Dedifferentiated amniotic fluid mesenchymal stem cell (primary cell): ENCODE measurements around the gene IGFL4.

Experiments
- DNase-seq: peaks from one replicate; pipeline ENCODE4 v3.0.0-alpha.2; 2016; ENCODE audit errors: extremely low spot score

Gene IGFL4

DNA sequence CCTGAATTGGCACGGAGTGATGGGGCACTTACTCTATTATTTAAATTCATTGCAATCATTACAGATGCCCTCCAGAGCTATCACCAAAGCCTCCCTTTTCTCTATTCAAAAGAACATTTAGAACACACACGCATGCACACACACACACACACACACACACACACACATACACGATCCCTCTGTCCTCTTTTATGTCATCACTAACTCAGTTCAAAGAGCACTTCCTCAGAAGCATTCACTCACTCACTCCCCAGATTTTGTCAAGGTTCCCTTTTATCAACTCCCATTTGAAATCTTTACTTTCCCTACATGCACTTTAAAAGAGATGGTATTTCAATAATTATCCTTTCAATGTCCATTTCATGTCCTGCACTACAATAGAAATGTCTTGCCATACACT is 22.4 kb upstream of the IGFL4 start:
- DNase-seq, result no peak

DNA sequence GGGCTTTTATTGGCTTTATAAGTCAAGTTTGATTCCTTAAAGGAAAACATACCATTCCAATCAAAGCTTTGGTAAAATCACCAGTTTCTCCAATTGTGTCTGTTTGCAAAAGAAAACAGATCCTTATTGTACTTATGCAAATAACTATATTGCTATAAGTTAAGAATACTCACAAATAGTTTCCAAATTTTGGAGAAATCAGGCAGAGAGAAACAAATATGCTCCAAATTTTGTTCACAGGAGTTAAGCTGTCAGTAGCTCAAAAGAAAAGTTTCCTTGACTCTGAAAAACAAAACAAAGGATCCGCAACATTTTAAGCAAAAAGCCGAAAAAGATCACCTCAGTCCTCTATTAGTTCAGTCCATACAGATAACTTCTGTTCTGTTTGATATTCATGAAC is 19.2 kb upstream of the IGFL4 start:
- DNase-seq, result no peak

DNA sequence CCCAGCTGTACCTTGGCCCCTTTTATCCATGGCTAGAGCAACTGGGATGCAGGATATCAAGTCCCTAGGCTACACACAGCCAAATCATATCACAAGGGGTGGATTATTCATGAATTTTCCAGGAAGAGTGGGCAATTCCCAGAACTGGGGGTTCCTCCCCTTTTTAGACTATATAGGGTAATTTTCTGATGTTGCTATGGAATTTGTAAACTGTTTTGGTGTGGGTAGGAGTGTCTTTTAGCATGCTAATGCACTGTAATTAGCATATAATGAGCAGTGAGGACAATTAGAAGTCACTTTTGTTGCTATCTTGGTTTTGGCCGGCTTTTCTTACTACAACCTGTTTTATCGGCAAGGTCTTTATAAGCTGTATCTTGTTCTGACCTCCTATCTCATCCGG is 18.0 kb upstream of the IGFL4 start:
- DNase-seq, result no peak

DNA sequence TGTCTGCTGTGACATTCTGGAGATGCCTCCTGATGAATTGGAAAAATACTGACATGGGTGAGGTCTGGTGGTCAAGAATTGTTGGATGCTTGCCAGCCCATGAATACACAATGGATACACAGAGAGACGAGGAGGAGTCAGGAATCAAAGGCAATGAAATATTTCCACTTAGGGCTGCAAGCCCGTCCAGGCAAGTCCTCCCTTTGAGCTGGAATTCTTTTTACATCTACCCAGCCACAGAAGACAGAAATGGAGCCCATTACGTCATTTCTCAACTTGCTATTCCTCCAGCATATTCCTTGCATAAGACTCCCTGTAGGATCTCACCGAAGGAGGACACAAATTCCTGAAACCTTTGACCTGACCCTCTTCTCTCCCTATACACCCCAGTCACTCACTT is 15.7 kb upstream of the IGFL4 start:
- DNase-seq, result no peak

DNA sequence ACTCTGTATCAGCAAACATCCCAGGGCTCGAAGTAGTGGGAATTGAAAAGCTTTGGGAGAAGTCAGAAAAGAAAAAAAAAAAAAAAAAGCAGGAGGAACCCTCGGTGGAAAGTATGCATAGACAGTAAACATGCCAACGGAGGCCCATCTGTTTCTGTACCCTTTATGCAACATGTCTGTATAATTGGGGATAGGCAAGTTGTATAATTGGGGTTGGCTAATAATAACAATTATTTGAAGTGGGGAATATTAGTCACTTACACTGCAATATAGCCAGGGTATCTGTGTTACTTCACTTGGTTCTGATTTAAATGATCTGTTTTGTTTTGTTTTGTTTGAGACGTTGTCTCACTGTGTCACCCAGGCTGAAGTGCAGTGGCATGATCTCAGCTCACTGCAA is 12.1 kb upstream of the IGFL4 start:
- DNase-seq, result no peak

DNA sequence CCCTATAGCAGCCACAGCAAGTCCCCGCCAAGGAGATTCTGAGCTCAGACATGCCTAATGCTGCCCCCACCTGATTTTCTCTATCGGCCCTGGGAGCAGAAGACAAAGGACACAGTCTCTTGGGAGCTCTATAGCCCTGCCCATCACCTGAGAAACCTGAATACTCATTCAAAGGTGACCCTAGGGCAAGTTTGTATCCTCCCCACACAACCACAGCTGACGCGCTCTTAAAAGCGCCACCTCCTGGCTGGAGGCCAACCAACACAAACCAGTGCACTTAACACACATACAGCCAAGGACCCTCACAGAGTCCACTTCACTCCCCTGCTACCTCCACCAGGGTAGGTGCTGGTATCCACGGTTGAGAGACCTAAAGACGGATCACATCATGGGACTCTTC is 8.8 kb upstream of the IGFL4 start:
- no peak for DNase-seq

DNA sequence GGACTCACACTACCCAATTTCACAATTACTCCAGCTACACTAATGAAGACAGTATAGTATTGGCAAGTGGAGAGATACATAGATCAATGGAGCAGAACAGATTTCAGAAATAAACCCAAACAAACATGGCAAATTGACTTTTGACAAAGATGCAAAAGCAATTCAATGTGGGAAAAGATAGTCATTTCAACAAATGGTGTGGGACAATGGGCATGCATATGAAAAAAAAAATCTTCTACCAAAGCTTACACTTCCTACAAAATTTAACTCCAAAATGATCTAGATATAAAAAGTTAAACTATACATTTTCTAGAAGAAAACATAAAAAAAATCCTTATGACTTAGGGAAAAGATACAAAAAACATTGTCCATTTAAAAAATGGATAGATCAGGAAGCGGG is 2.7 kb upstream of the IGFL4 start:
- no peak for DNase-seq

DNA sequence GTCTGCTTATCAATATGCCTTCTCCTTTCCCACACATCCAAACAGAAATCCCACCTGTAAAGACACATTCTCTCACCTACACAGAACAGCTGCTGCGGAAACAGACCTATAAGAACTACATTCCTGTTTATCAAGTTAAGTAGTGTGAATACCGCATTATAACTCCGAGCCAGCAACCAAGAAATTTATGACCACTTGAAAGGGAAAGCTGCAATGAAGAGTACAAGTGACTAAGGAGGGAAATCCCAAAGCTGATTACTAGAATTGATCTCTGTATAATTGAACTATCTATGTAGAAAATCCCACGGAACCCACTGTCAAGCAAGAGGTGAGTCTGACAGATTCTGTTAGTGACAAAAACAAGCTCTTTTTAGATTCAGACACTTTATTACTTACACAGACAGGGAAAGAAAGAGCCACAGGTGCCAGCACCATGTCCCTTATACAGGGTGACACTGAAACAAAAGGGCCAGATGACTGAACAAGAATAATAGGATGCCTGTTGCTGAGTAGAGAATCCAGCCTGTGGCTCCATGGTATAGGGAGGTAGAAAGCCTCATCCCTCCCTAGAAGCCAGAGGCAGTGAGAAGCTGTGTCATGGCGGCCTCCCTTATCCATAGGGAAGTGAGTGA is 1.6 kb upstream of the IGFL4 start:
- no peak for DNase-seq

DNA sequence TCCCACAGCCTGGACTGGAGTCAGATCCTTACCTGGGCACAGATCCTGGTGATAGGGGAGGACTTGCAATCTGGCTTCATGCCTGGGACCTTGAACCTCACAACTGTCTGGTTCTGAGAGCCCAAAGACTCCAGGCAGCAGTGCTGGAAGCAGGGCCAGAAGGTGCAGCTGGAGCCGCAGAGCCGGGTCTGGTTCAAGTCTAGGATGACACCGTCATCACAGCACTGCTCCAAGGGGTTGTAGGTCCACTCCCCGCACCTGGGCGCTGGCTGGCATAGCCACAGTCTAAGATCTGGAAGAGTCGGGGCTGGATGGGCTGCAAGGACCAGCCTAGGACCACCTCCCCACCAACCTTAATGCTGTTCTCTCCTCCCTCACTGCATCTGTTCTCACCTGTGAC is 677 bp downstream of the IGFL4 start:
- DNase-seq, result no peak

DNA sequence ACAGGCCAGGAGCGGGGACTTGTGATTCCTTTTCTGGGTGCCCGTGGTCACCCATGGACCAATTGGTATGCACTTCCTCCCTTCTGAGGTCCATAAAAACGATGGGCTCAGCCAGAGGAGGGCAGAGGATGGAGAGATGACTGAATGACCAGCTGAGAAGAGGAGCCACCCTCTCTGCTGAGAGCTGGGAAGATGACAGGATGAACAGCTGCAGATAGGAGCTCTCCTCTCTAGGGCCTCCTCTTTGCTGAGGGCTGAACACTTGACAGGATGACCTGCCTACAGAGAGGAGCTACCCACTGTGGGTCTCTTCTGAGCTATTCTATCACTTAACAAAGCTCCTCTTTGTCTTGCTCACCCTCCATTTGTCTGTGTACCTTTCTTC is 4.1 kb downstream of the IGFL4 start:
- DNase-seq, result no peak

DNA sequence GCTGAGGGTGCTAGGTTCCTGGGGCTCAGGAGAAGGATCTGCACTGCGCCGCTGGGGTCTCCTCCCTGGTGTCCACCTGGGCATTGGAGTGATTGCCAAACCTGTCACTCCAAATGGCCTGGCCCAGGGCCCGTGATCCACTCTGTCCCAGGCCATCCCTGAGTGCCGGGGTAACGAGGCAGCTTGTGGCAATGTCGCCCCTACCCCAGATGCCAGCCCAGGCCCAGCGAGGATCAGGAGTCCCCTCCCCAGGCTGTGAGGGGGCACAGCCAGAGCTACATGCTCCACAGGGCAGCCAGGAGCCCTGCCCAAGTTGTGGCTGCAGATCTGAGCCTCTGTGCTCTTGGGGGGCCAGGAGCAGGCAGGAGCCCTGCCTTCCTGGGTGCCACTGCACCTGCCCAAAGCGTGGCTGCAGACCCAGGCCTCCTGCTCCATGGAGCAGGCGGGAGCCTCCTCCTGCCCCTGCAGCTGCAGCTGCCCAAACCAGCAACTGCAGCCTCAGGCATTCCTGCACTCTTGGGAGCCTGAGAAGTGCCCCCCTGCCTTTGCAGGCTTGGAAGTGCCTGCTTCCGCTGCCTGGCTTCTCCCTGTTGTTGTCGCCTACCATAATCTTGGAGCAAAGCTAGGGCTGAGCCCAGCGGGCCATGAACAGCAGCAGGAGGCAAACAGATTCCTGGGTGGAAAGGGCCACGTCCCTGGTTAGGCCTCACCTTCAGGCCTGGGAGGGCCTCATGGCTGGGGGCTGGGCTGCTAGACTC is 4.6 kb downstream of the IGFL4 start:
- DNase-seq, result no peak

DNA sequence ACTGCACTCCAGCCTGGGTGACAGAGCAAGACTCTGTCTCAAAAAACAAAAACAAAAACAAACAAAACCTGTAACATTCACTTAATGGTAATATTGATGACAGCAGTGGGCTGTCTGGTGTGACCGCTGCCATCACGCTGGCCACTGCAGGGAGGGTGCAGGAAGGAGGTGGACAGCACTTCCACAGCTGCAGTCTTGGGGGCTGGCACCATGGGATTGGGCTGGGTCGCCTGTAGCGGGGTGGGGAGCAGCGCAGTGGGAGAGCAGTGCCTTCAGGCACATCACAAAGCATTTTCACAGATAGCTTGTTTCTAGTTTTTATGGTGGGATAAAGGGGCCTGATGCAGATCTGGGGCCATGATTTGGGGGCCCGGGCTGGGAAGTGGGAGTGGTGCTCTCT is 5.3 kb downstream of the IGFL4 start:
- DNase-seq, result no peak

DNA sequence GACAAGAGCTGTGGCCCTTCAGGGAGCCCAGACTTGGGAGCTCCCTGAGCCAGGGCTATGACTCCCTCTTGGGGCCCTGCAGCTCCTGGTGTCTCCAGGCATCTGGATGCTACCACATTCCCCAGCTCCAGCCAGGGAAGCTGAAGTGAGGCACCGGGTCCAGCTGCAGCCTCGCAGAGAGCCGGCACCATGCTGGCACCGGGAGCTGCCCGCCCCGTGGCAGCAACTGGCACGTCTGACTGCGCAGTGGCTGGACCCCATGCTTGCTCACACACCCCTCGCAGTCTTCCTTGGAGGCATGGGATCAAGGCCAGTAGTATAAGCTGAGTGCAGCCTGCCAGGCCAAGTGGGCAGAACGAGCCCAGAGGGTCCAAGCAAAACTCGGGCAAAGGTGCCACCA is 7.4 kb downstream of the IGFL4 start:
- DNase-seq, result no peak

DNA sequence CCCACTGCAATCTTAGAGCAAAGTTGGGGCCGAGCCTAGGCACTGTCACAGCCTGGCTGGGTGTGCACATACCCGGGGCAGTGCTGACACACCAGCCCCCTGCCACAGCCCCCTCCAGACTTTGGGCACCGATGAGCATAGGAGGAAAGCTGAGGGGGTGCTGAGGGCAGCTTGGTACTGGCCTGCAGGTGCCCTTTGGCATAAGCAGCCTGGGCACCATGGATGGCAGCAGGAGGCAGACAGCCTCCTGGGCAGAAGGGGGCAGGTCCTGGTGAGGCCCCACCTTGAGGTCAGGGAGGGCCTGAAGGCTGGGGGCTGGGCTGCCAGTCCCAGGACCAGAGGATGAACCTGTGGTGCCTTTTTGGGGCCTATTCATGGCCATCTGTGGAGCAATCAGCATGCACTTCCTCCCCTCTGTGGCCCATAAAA is 8.2 kb downstream of the IGFL4 start:
- no peak for DNase-seq

DNA sequence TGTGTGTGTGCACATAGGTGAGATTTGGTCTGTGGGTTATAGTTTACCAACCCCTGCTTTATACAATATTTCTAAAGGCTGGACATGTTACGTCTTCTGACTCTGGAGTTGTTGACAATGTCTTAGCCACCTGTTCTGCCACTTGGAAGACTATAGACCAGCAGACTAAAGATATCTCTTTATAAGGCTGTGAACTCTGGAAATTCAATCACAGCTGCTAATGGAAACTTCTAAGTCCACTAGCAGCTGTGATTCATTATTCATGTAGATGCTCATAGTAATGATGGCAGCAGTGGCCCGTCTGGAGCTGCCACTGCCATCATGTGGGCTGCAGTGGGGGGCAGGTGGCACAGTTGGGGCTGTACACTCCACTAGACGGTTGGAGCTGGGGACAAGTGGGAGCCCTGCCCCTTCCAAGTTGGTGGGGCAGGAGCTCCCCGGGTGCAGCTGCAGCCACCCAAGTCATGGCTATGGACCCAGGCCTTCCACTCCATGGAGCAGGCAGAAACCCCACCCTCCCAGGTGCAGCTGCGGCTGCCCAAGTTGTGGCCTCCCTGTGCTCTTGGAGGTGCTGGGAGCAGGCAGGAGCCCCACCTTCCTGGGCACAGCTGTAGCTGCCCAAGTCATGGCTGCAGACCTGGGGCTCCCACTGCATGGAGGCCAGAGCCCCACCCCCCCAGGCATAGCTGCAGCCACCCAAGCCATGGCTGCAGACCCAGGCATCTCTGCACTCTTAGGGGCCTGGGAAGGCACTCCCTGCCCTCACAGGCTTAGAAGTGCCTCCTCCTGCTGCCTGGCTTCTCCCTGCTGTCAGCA is 8.8 kb downstream of the IGFL4 start:
- DNase-seq, result no peak

DNA sequence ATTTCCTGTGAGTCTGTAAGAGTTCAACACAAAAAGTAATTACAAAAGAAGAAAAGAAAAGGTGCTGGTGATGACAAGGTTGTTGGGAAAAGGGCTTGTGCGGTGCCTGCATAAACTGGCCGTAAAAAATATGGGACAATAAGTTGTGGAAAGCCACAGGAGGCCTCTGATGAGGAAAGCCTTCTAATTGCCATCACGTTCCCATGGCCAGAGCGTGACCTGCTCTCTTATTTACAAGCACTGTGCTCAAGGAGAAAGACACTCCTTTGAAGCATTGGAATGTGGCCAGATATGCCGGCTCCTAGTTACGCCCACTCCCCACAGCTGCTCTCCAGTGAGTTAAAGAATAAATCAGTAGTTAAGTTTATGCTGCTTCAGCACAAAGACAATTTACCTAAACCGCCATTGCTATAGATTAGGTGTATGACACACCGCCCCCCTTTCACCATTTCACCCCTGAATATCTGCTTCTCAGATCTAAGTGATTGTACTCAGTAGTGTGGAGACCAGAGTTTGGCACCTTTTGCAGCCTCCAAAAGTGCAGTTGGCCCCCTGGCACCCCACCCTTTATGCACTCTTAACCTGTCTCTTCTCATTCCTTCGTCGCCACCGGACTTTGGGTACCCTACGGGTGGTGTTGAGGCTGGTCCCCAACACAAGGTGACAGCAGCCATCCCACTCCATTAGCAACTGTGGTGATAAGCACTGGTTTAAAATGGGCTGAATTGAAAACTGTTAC is 9.8 kb downstream of the IGFL4 start:
- DNase-seq, result no peak

DNA sequence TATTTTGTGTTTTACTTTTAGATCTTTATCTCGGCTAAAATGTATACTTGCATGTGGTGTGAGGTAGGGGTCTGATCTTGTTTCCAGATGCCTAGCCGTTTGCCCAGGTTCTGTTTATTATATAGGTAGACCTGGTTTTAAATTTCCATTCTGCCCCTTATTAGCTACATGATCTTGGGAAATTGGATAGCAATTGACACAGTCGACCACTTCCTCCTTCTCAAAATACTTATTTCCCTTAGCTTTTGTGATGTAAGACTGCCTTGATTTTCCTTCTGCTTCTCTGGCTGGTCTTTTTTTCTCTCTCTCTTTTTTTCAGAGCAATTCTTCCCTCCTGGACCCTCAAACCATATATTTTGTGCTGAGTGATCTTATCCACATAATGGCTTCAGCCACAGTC is 15.0 kb downstream of the IGFL4 start:
- DNase-seq, result no peak

DNA sequence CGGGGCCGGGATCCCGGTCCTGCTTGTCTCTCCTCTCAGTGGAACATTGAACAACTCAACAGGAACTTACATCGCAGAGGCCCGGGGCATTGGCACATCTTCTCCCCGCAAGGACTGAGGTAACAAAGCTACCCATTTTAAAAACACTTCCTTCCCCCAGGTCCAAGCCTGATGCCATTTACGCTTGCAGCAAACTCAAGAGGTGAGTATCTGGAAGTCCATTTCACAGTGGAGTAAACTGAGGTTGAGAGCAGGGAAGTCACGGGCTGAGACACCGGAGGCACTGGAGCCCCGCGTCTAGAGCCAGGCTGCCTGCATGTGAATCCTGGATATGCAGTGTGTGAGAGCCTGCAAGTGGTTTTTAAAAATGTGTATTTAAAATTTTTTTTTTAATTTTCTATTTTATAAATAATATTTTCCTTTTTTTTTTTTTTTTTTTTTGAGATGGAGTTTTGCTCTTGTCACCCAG is 17.5 kb downstream of the IGFL4 start:
- DNase-seq, result no peak

DNA sequence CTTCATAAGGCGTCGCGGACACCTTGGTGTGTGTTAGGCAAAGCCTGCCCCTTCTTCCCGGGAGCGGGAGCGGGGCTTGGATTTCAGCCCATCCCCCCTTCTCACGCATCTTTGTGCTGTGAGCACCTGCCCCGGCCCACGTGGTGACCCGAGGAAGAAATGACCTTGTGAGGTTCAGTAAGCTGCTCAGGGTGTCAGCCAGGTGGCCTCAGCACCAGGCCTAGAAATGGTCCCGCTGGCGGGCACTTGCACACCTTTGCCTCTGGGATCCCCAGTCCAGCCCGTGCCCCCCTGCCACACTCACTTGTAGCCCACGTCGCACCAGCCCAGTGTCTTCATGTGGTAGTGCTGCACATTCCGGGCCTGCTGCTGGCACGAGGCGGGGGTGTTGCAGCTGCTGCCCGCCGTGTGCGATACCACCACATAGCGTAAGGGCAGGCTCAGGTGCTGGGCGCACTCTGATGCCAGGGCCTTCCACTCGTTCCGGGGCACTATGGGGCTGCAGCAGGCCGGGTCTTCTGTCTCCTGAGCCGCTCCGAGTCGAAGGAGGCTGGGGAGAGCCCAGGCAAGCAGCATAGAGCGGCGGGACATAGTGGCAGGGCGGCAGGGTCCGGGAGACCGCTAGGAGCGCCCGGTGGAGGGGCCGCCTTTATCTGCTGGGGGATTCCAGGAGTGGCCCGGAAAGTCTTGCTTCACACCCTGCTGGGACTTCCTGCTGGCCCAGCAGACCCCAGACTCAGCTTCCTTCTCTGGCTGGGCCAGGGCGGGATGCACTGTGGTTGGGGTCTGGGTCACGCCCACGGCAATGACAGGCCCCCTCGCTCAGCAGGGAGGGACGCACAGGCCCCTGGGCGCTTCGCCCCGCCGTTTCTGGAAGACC is 18.1 kb downstream of the IGFL4 start, which contains the start of gene PGLYRP1:
Gene PGLYRP1, minus strand, starts transcription at position 623 of the 880 bp plus-strand sequence. Its CDS starts 32 bp downstream, at position 591.
- no peak for DNase-seq

DNA sequence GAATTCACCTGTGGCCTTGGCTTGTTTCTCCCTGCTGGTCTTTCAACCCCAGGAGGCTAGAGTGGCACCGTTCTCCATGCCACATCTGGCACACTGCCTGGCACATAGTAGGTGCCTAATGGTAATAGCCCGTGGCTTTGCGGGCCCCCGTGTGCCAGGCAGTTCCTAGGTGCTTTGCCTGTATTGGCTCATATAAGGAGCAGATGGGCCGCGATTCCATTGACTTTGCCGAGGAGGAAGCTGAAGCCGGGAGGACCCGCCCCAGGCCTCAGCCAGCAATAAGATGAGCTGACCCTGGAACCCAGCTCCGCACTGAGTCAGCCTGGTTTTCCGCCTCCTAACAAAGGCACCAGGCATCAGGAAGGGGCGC is 18.8 kb downstream of the IGFL4 start:
- no peak for DNase-seq

DNA sequence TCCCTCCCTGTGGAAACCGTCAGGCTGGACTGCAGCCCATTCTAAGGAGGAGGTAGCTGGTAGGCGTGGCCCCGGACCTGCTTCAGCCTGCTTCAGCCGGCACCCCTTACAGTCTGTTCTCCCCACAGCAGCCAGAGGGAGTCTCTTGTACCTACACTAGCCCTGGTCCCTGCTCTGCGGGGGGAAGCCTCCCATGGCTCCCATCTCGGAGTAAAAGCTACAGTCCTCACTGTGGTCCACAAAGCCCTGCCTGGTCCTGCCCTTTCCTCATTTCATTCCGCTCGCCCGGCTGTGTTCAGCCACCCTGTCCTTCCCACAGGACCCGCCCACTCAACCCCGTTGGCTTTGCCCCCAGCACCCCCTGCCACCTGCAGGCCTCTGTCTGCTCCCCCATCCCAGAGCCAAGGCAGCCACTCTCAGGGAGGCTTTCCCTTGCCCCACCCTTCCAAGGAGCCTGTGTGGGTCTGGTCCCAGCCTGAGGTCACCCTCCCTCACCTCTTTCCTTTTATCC is 19.2 kb downstream of the IGFL4 start:
- DNase-seq, result no peak
